Adrenal gland (tissue), 12 donors: ENCODE data around the gene KRTAP25-1. TPM values are rescaled to one million over a fixed set of nuclear protein-coding genes. Genes with fewer than 3 reads are reported as not detected.

ENCODE experiments used
- DNase-seq, 7 donors: peaks; one replicate each; pipeline ENCODE4 v3.0.0-alpha.2; 2019 to 2020
- H3K27ac ChIP-seq, 5 donors: fragments of 200-600 bp; sonication (generic) in 4 of 5; 1 replicate in 3 of 5; 2 replicates in 2 of 5; pipeline versions ENCODE4 v1.5.1 to v1.8.0; 2016 to 2020; ENCODE audit warnings: mild to moderate bottlenecking in 1 of 5
- H3K27me3 ChIP-seq: fragments of 200-600 bp; 2 replicates; pipeline ENCODE4 v1.8.0; 2021
- H3K36me3 ChIP-seq, 2 donors: fragments of 200-600 bp; replicated peaks in 1 of 2; 1 replicate in 1 of 2; 2 replicates in 1 of 2; pipeline versions ENCODE4 v1.5.1 to v1.8.0; 2018 to 2022
- H3K4me1 ChIP-seq, 2 donors: fragments of 200-600 bp; replicated peaks in 1 of 2; 1 replicate in 1 of 2; 2 replicates in 1 of 2; pipeline versions ENCODE4 v1.5.1 to v1.8.0; 2018 to 2021
- H3K4me3 ChIP-seq, 4 donors: fragments of 200-600 bp; sonication (generic) in 3 of 4; one replicate each; pipeline ENCODE4 v1.5.1; 2016 to 2018
- H3K9me3 ChIP-seq, 3 donors: fragments of 200-600 bp; sonication (generic) in 1 of 3; replicated peaks in 1 of 3; 1 replicate in 2 of 3; 2 replicates in 1 of 3; pipeline versions ENCODE4 v1.5.1 to v1.8.0; 2016 to 2021
- CTCF ChIP-seq, 6 experiments: fragments of 450-650 bp in 4 of 6; fragments of 200-600 bp in 2 of 6; sonication (generic) in 1 of 6; IDR thresholded peaks; 1 replicate in 5 of 6; 2 replicates in 1 of 6; pipeline versions ENCODE4 v1.5.1 to v1.8.0; 2016 to 2021; ENCODE audit warnings: antibody characterized with exemption in 6 of 6, mild to moderate bottlenecking in 2 of 6, moderate library complexity in 1 of 6
- POLR2A ChIP-seq, 2 donors: fragments of 450-650 bp; IDR thresholded peaks; one replicate each; pipeline ENCODE4 v1.6.1; 2017; ENCODE audit warnings: antibody characterized with exemption in 2 of 2, mild to moderate bottlenecking in 2 of 2, moderate library complexity in 1 of 2
- WGBS, 4 donors: extraction: QIAGEN DNeasy Blood & Tissue Kit in 2 of 4; methylation state at CpG; one replicate each; pipeline versions ENCODE4 v1.1.5 to v1.1.7; 2013 to 2017; 5-methylcytosine and 5-hydroxymethylcytosine counted together
- intact Hi-C, 2 donors: fragments of 100-400 bp; cut with DNase I; formaldehyde crosslinking; loops; one replicate each; pipeline versions ENCODE4 v1.14.1 to v1.15.0; 2022 to 2023
- polyA plus RNA-seq, 3 donors: library from polyadenylated mRNA; stranded (reverse); fragments of 200-250 nt in 2 of 3; fragments of 350-450 nt in 1 of 3; fragmentation: Illumina TruSeq in 1 of 3; extraction: RNeasy Lipid Tissue Mini Kit (QIAGEN cat#74804) in 1 of 3; gene quantifications; one replicate each; pipeline ENCODE4 v1.2.3, GENCODE V29; 2013 to 2014
- total RNA-seq, 9 donors: library from RNA; depleted of rRNA in 4 of 9; stranded (reverse); fragments of >200 nt in 4 of 9; fragments of 120-200 nt in 1 of 9; fragmentation: NEBNext Ultra II Directional in 1 of 9; extraction: Animal tissue kit (Norgen Biotek cat#: 25700) in 1 of 9; gene quantifications; one replicate each; pipeline versions ENCODE4 v1.1.0 to v1.2.4, GENCODE V29; 2013 to 2023
- donor health status: healthy with polysubstance abuse.
- donor health status: Bipolar disorder and iron deficiency.
- donor health status: DM: yes; HTN: yes; CAD: no.
- donor health status: DM: no; HTN: no; CAD: no.
- donor health status: DM: no; HTN: no; CAD: no.
- donor health status: DM: yes; HTN: yes; CAD: no.

KRTAP25-1 gene
- total and polyA plus RNA-seq, 12 donors: not detected

- H3K9me3 ChIP-seq: no peaks in the 10 kb centered on the region
- no peaks in the 10 kb centered on the region for H3K27me3 ChIP-seq
These were observed 20.6 kb downstream of the KRTAP25-1 start for GRCh38 chr21:30268608-30269197.

GRCh38 chr21:30257773-30258172 lies 31.5 kb downstream of the KRTAP25-1 start:
- H3K4me3 ChIP-seq: no peak overlapping the region
- H3K9me3 ChIP-seq: no peaks in the 10 kb centered on the region
- no peaks in the 10 kb centered on the region for H3K36me3 ChIP-seq
- WGBS, 4 donors: 64 to 79% (median 68%) methylated on average over 4 of the region's 4 CpGs
- TF ChIP-seq CTCF (IDR thresholded peaks at IDR 0.05) (peak; percentile 7 to 31 (median 24)), POLR2A (IDR thresholded peaks at IDR 0.05) (no peak)
- H3K27ac ChIP-seq: no peak overlapping the region
- no peaks in the 10 kb centered on the region for H3K4me1 ChIP-seq
- intact Hi-C loops: no loop called here
- H3K27me3 ChIP-seq: no peaks in the 10 kb centered on the region
- peak in 3 of 7 donors; percentile 14 to 24 (median 21) for DNase-seq

More at GRCh38 chr21:30268608-30269197, 20.6 kb downstream of the KRTAP25-1 start:
- DNase-seq: no peak
- Histone ChIP-seq H3K4me3 (no peak overlapping the region), H3K27ac (no peak overlapping the region), H3K36me3 (no peaks in the 10 kb centered on the region), H3K4me1 (no peaks in the 10 kb centered on the region)
- intact Hi-C loops: no loop called here
- TF ChIP-seq CTCF (IDR thresholded peaks at IDR 0.05) (peak in 1 of 6 experiments; percentile 7), POLR2A (IDR thresholded peaks at IDR 0.05) (no peak)
- WGBS, 4 donors: 61 to 69% (median 64%) methylated on average over 5 of the region's 5 CpGs

GRCh38 chr21:30256100-30256499 lies 33.2 kb downstream of the KRTAP25-1 start:
- Histone ChIP-seq H3K27ac (no peak overlapping the region), H3K4me3 (no peak overlapping the region), H3K36me3 (no peaks in the 10 kb centered on the region), H3K4me1 (no peaks in the 10 kb centered on the region), H3K27me3 (no peaks in the 10 kb centered on the region), H3K9me3 (no peaks in the 10 kb centered on the region)
- WGBS, 4 donors: 78 to 93% (median 86%) methylated on average over 4 of the region's 4 CpGs
- TF ChIP-seq CTCF (IDR thresholded peaks at IDR 0.05): no peak
- TF ChIP-seq POLR2A (IDR thresholded peaks at IDR 0.05): no peak
- no peak for DNase-seq
- intact Hi-C loops: no loop called here

GRCh38 chr21:30255679-30256078 lies 33.6 kb downstream of the KRTAP25-1 start:
- WGBS, 4 donors: 36 to 100% (median 62%) methylated on average over 1 of the region's 1 CpG
- intact Hi-C loops: no loop called here
- no peaks in the 10 kb centered on the region for H3K27me3 ChIP-seq
- H3K4me3 ChIP-seq: no peak overlapping the region
- TF ChIP-seq CTCF (IDR thresholded peaks at IDR 0.05) (no peak), POLR2A (IDR thresholded peaks at IDR 0.05) (no peak)
- H3K36me3 ChIP-seq: no peaks in the 10 kb centered on the region
- no peak overlapping the region for H3K27ac ChIP-seq
- no peaks in the 10 kb centered on the region for H3K9me3 ChIP-seq
- DNase-seq: no peak
- no peaks in the 10 kb centered on the region for H3K4me1 ChIP-seq
